ENCODE results near the gene TBC1D25.
A peak's percentile ranks its signal among the peaks of the same experiment; 100 is the strongest.

TBC1D25 gene

DNA sequence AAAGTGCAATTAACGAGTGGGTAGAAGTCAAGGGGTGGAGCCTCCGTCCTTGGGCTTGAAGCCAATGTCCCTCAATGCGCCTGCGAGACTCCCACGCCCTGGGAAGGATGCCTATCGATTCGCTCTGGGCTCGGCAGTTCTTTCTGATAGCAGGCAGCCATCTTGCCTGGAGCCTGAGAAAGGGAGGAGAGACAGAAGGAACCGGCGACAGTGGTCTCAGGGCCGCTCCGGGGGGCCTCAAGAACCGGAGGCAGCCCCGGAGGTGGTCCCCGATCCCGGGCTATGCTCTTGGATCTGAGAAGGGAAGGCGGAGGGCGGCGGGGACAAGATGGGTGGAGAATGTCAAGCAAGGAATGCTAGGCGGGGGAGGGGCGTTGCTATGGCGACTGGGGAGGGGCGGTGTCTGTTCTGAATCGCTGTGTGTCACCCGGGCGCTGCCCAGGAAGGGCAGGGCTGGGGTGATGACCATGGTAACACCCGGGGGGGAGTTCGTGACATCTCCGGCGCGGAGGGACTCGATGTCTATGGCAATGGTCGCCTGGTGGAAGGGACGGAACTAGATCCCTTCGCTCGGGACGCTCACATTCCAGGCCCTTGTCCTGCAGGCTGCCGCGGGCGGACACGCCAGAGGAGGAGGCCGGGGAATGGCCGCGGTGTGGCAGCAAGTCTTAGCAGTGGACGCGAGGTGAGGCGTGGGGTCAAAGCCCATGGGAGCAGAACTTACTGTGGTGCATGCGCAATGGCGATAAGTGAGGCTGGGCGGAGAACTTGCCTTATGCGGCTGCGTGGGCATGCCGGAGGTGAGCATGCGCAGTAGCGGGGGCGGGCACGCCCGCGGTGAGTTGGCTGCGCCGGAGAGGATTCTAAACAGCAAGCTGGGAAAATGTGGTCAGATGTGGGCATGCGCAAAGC is 58.1 kb downstream of the TBC1D25 start, which contains the start of gene WDR13:
Gene WDR13, plus strand, starts transcription at position 140 of the 912 bp plus-strand sequence. Its CDS starts 505 bp downstream, at position 645.
- DNase-seq (ENCODE audit: extremely low read depth in 1 of 2, low read depth in 1 of 2): peak; percentile 78 to 80

DNA sequence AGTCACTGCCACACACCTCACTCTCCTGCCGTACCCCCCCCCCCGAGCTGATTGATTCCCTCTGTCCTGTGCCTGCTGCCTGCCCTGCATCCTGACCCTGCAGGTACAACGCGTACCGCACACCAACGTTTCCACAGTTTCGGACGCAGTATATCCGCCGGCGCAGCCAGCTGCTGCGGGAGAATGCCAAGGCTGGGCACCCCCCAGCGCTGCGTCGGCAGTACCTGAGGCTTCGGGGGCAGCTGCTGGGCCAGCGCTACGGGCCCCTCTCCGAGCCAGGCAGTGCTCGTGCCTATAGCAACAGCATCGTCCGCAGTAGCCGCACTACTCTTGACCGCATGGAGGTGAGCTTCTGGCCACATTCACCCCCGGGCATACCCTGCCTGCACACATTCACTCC is 59.1 kb downstream of the TBC1D25 start:
- no peak for DNase-seq (ENCODE audit: extremely low read depth in 1 of 2, low read depth in 1 of 2)

DNA sequence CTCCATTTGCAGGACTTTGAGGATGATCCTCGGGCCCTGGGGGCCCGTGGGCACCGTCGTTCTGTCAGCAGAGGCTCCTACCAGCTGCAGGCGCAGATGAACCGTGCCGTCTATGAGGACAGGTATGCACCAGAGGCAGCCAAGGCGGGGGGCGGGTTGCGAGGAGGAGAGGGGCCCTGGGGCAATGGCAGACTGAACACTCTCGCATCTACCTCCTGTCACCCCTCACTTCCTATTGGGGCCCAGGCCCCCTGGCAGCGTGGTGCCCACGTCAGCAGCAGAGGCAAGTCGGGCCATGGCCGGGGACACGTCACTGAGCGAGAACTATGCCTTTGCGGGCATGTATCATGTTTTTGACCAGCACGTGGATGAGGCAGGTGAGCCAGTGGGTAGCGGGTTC is 59.8 kb downstream of the TBC1D25 start:
- no peak for DNase-seq (ENCODE audit: extremely low read depth in 1 of 2, low read depth in 1 of 2)

DNA sequence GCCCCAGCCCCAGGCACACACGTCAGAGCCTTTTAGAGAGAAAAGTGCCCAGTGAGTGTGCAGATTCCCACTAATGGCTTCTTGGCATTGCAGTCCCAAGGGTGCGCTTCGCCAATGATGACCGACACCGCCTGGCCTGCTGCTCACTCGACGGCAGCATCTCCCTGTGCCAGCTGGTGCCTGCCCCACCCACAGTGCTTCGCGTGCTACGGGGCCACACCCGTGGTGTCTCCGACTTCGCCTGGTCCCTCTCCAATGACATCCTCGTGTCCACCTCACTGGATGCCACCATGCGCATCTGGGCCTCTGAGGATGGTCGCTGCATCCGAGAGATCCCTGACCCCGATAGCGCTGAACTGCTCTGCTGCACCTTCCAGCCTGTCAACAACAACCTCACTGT is 60.7 kb downstream of the TBC1D25 start:
- DNase-seq (ENCODE audit: extremely low read depth in 1 of 2, low read depth in 1 of 2): no peak

DNA sequence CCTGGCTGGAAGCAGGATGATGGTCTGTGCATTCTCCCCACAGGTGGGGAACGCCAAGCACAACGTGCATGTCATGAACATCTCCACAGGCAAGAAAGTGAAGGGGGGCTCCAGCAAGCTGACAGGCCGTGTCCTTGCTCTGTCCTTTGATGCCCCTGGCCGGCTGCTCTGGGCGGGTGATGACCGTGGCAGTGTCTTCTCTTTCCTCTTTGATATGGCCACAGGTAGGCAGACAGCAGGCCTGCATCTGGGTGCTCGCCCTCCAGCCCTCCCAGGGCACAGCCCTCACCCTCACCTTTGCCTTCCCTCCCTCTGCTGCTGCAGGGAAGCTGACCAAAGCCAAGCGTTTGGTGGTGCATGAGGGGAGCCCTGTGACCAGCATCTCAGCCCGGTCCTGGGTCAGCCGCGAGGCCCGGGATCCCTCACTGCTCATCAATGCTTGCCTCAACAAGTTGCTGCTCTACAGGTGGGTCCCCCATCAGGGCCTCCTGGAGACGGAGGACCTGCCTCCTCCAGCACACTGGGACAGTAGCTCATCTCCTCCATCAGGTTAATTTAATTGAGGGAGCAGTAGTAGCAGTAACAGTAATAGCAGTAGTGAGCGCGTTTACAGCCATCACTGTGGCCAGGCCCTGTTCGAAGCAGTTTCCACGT is 62.4 kb downstream of the TBC1D25 start:
- no peak for DNase-seq (ENCODE audit: extremely low read depth in 1 of 2, low read depth in 1 of 2)

DNA sequence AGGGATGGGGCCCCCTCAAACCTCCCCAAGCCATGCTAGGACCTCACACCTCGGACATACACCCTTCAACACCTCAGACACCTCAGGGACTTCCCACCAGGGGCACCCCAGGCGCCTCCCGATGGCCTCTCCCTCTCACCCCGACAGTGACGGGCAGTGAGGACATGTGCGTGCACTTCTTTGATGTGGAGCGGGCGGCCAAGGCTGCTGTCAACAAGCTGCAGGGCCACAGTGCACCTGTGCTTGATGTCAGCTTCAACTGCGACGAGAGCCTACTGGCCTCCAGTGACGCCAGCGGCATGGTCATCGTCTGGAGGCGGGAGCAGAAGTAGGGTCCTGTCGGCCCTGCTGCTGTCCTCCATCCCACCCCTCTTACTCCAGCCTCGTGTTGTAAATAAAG is 65.2 kb downstream of the TBC1D25 start:
- no peak for DNase-seq (ENCODE audit: extremely low read depth in 1 of 2, low read depth in 1 of 2)

DNA sequence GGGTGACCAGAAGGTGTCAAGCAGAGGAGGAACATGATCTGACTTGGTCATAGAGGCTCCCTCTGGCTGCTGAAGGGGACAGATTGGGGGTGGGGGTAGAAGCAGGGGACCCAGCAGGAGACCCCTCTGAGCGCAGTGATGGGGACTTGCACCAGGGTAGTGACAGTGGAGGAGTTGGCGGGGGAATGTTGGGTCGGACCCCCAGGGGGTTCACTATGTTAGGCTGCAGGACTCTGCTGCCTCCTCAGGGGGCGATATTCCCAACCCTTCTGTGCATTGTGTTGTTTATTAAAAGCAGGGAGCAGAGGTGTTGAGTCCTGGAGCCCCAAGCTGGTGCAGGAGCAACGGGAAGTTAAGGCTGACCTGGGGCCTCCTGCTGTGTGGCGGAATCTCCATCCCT is 66.6 kb downstream of the TBC1D25 start:
- DNase-seq (ENCODE audit: extremely low read depth in 1 of 2, low read depth in 1 of 2): no peak

DNA sequence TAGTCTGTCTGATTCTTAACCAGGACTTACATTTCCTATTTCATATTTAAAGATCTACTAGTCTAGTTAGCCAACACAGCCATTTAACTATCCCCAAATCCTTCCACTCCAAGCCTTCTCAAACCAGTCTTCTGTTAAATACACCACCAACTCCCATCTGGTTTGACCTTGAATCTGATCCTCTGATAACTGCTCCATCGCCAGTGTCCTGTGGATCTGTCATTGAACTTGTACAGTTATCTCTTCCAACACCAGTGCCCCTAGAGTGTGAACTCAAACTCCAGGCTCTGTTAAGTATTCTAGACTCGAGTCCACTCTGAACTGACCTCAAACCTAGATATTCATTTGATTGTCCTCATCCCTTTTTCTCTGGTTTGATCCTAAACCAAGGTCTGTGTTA is 72.2 kb downstream of the TBC1D25 start:
- no peak for DNase-seq (ENCODE audit: extremely low read depth in 1 of 2, low read depth in 1 of 2)
